Neural progenitor cell (in vitro differentiated cells): Measurements from ENCODE around the gene ZNF654.

ENCODE experiments used
- EZH2 ChIP-seq: fragments of 200-600 bp; sonication (generic); IDR thresholded peaks from 2 replicates; pipeline ENCODE4 v1.6.1; 2017; ENCODE audit warnings: antibody characterized with exemption, mild to moderate bottlenecking, moderate library complexity
- EZH2phosphoT487 ChIP-seq: fragments of 200-600 bp; sonication (generic); IDR thresholded peaks from 2 replicates; pipeline ENCODE4 v1.6.1; 2017; ENCODE audit warnings: antibody characterized with exemption
- TF ChIP-seq, protein P1 (sequence below): fragments of 200-600 bp; sonication (generic); IDR thresholded peaks from 2 replicates; pipeline ENCODE4 v1.5.1; 2017; ENCODE audit warnings: antibody characterized with exemption, mild to moderate bottlenecking

DNA sequence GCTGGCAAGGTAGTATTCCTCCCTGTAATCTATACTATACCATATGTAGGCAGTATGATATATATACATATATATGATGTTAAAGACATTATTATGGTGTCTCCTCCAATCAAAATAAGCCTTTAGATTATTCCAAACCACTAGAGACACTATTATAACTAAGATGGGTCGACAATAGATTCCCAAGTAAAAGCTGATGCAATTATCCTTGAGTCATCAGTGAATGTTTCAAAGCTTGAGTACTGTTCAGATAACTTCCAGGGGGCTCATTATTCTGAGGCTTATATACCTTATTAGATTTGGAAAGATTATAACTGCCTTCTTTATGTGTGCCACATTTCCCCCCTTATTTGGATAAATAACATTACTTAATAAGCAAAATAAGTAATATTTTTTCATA is 78.8 kb downstream of the ZNF654 start:
- TF ChIP-seq, protein P1, sequence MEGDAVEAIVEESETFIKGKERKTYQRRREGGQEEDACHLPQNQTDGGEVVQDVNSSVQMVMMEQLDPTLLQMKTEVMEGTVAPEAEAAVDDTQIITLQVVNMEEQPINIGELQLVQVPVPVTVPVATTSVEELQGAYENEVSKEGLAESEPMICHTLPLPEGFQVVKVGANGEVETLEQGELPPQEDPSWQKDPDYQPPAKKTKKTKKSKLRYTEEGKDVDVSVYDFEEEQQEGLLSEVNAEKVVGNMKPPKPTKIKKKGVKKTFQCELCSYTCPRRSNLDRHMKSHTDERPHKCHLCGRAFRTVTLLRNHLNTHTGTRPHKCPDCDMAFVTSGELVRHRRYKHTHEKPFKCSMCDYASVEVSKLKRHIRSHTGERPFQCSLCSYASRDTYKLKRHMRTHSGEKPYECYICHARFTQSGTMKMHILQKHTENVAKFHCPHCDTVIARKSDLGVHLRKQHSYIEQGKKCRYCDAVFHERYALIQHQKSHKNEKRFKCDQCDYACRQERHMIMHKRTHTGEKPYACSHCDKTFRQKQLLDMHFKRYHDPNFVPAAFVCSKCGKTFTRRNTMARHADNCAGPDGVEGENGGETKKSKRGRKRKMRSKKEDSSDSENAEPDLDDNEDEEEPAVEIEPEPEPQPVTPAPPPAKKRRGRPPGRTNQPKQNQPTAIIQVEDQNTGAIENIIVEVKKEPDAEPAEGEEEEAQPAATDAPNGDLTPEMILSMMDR: no peak
- TF ChIP-seq EZH2 (no peak), EZH2phosphoT487 (no peak)
